Measurements from ENCODE around the gene NIPBL. TPM values are rescaled to one million over a fixed set of nuclear protein-coding genes. Genes with fewer than 3 reads are reported as not detected.

Gene NIPBL
- total and polyA plus RNA-seq, 2 of the 8 experiments (the other 6 are each of a cell fraction or from before 2014, with no cell fraction given): 21.1 to 53.5 TPM

- H4K91ac ChIP-seq (replicated peaks; ENCODE audit: insufficient read length, low read length): no peak overlapping the region
- no peak overlapping the region for H3K9ac ChIP-seq (replicated peaks in 1 of 4; ENCODE audit: extremely low read depth in 1 of 4, low read depth in 3 of 4, low read length in 3 of 4)
- FAIRE-seq (no peak), DNase-seq (ENCODE audit: low read depth in 1 of 2, low spot score in 2 of 2) (no peak)
- no peak overlapping the region for H2AK5ac ChIP-seq (ENCODE audit: low read depth, low read length)
- H2BK15ac ChIP-seq (ENCODE audit: low read length): no peak overlapping the region
- no peak overlapping the region for H3K18ac ChIP-seq (ENCODE audit: extremely low read depth, low read length)
- H4K5ac ChIP-seq (ENCODE audit: insufficient read length, low read depth, low read length): no peak overlapping the region
- H3K79me2 ChIP-seq (ENCODE audit: control insufficient read depth in 1 of 2, insufficient read depth in 2 of 2, low read length in 2 of 2): no peaks in the 10 kb centered on the region
- TF ChIP-seq TCF12 (IDR thresholded peaks at IDR 0.05; ENCODE audit: low read depth, low read length) (no peak), SP2 (IDR thresholded peaks at IDR 0.05; ENCODE audit: low read length) (no peak), SIX5 (IDR thresholded peaks at IDR 0.05; ENCODE audit: low read depth, low read length) (no peak), RNF2 (IDR thresholded peaks at IDR 0.05; ENCODE audit: borderline replicate concordance, low read depth, low read length, missing control alignments, poor library complexity, severe bottlenecking) (no peak), KDM5A (IDR thresholded peaks at IDR 0.05; ENCODE audit: low read length) (no peak), HDAC2 (IDR thresholded peaks at IDR 0.05; ENCODE audit: borderline replicate concordance in 1 of 2, low read depth in 2 of 2, low read length in 2 of 2) (no peak), YY1 (IDR thresholded peaks at IDR 0.05; ENCODE audit: low read depth, low read length) (no peak), EZH2 (IDR thresholded peaks at IDR 0.05; ENCODE audit: low read depth, low read length, severe bottlenecking) (no peak), KDM4A (IDR thresholded peaks at IDR 0.05; ENCODE audit: low read depth, low read length, severe bottlenecking) (no peak), SAP30 (IDR thresholded peaks at IDR 0.05; ENCODE audit: insufficient read depth, insufficient replicate concordance, low read length) (no peak)
- no peak overlapping the region for H3K56ac ChIP-seq (replicated peaks; ENCODE audit: insufficient read length, low read depth, low read length)
- H3K4me1 ChIP-seq (replicated peaks in 1 of 4; ENCODE audit: control insufficient read depth in 3 of 4, insufficient read depth in 4 of 4, low read length in 3 of 4): no peaks in the 10 kb centered on the region
- WGBS, 2 experiments (ENCODE audit: extremely low coverage in 1 of 2, insufficient coverage in 1 of 2, insufficient read length in 1 of 2, insufficient replicate concordance in 2 of 2, low coverage in 1 of 2, low lambda C conversion rate in 2 of 2, missing lambda C conversion rate in 1 of 2): 91% methylated on average over 5 of the region's 5 CpGs; no CpG with 5 or more reads in 1 of the 2 experiments
- H2BK12ac ChIP-seq (ENCODE audit: low read depth, low read length): no peak overlapping the region
- H4K8ac ChIP-seq (ENCODE audit: extremely low read depth, insufficient read depth, low read length): no peak overlapping the region
- ChIA-PET POLR2A (ENCODE audit: partially characterized antibody) (interaction anchor here (0.6 kb wide), 1 partner anchor 25 kb away, joined by 4 read pairs; no protein-coding TSS in a partner anchor), CTCF (ENCODE audit: partially characterized antibody) (interaction anchor here (0.6 kb wide), 1 partner anchor 24 kb away, joined by 4 read pairs; no protein-coding TSS in a partner anchor)
- no peaks in the 10 kb centered on the region for H3K23me2 ChIP-seq (ENCODE audit: low read depth, low read length)
- no peaks in the 10 kb centered on the region for H4K20me1 ChIP-seq (replicated peaks in 1 of 2; ENCODE audit: control insufficient read depth in 1 of 2, insufficient read depth in 2 of 2, low read length in 2 of 2)
- no peaks in the 10 kb centered on the region for H3K27me3 ChIP-seq (replicated peaks in 1 of 4; ENCODE audit: control insufficient read depth in 3 of 4, extremely low read depth in 1 of 4, insufficient read depth in 3 of 4, low read length in 3 of 4)
- H2BK120ac ChIP-seq (replicated peaks; ENCODE audit: low read depth, low read length): no peak overlapping the region
- no peaks in the 10 kb centered on the region for H3K9me3 ChIP-seq (ENCODE audit: insufficient read depth in 2 of 2, low read depth in 1 of 2, low read length in 1 of 2)
- no peak overlapping the region for H3K23ac ChIP-seq (ENCODE audit: insufficient read length)
- no peak overlapping the region for H3K27ac ChIP-seq (ENCODE audit: low read depth, low read length)
- peaks cover 0 to 18% (median 3%) of the 10 kb centered on the region in 4 experiments; a peak in 3 of 8 replicates for H3K36me3 ChIP-seq (ENCODE audit: control insufficient read depth in 2 of 4, insufficient read depth in 4 of 4, low read length in 3 of 4)
- no peaks in the 10 kb centered on the region for H3K79me1 ChIP-seq (ENCODE audit: low read depth, low read length)
- H2BK5ac ChIP-seq (ENCODE audit: low read depth, low read length): no peak overlapping the region
- no peak overlapping the region for H3K4me3 ChIP-seq (ENCODE audit: extremely low read depth in 1 of 4, insufficient read depth in 2 of 4, low read depth in 3 of 4, low read length in 4 of 4)
- no peak overlapping the region for H2AFZ ChIP-seq (ENCODE audit: low read length)
- no peak overlapping the region for H2BK20ac ChIP-seq (ENCODE audit: low read length)
- no peak overlapping the region for H3K4me2 ChIP-seq (ENCODE audit: insufficient read depth in 1 of 2, low read depth in 2 of 2, low read length in 2 of 2)
- H3K14ac ChIP-seq (ENCODE audit: insufficient read length): no peak overlapping the region
- H3K4ac ChIP-seq (replicated peaks; ENCODE audit: insufficient read length, low read depth, low read length): no peak overlapping the region
These were observed 161.3 kb downstream of the NIPBL start for GRCh38 chr5:37037840-37038239.

Data from H1 (cell line).